CD4-positive, alpha-beta T cell treated with Interleukin-17A for 4 hours (primary cell): ENCODE data around the gene USP27X.

Experiments
- DNase-seq: peaks from one replicate; pipeline ENCODE4 v3.0.0-alpha.2; 2020; ENCODE audit warnings: mixed read lengths

USP27X gene

GRCh38 chrX:49878834-49879655 lies at the start of gene USP27X:
USP27X (plus strand) TSS chrX:49879484; CDS start chrX:49880308, 824 bp downstream.
- DNase-seq, result peak; percentile 84

- DNase-seq, result peak; percentile 13
Observed at GRCh38 chrX:49838374-49838773, 40.9 kb upstream of the USP27X start.

- DNase-seq, result peak; percentile 42
Observed at GRCh38 chrX:49840679-49841078, 38.6 kb upstream of the USP27X start.

- DNase-seq, result no peak
Observed at GRCh38 chrX:49842621-49843020, 36.7 kb upstream of the USP27X start.

GRCh38 chrX:49844611-49845010 lies 34.7 kb upstream of the USP27X start:
- no peak for DNase-seq

GRCh38 chrX:49845701-49846403 lies 33.4 kb upstream of the USP27X start:
- no peak for DNase-seq

GRCh38 chrX:49846522-49846921 lies 32.8 kb upstream of the USP27X start:
- DNase-seq, result no peak

GRCh38 chrX:49848275-49848674 lies 31.0 kb upstream of the USP27X start:
- no peak for DNase-seq

- no peak for DNase-seq
Observed at GRCh38 chrX:49850028-49850427, 29.3 kb upstream of the USP27X start.

GRCh38 chrX:49853661-49854060 lies 25.6 kb upstream of the USP27X start:
- DNase-seq, result no peak

- DNase-seq, result no peak
Observed at GRCh38 chrX:49856819-49857218, 22.5 kb upstream of the USP27X start.

- DNase-seq, result no peak
Observed at GRCh38 chrX:49858341-49858740, 20.9 kb upstream of the USP27X start.

GRCh38 chrX:49859491-49859890 lies 19.8 kb upstream of the USP27X start:
- no peak for DNase-seq

- no peak for DNase-seq
Observed at GRCh38 chrX:49860867-49861535, 18.3 kb upstream of the USP27X start.

- DNase-seq, result no peak
Observed at GRCh38 chrX:49862093-49862492, 17.2 kb upstream of the USP27X start.

- no peak for DNase-seq
Observed at GRCh38 chrX:49868739-49869138, 10.5 kb upstream of the USP27X start.

- DNase-seq, result peak; percentile 34
Observed at GRCh38 chrX:49876750-49877149, 2.5 kb upstream of the USP27X start.

GRCh38 chrX:49877397-49878101 lies 1.7 kb upstream of the USP27X start:
- no peak for DNase-seq

- no peak for DNase-seq
Observed at GRCh38 chrX:49878128-49878833, 1.0 kb upstream of the USP27X start.

- no peak for DNase-seq
Observed at GRCh38 chrX:49879656-49880277, 483 bp downstream of the USP27X start.

GRCh38 chrX:49880668-49881067 lies 1.4 kb downstream of the USP27X start:
- DNase-seq, result no peak
